VCaP (cell line): ENCODE results near the gene FADS6.

Experiments
- H3K27ac ChIP-seq: fragments of 450-650 bp; 2 replicates; pipeline ENCODE4 v1.5.1; 2017
- TF ChIP-seq, protein P1 (sequence below): fragments of 450-650 bp; conservative IDR thresholded peaks from 2 replicates; pipeline ENCODE4 v1.5.1; 2017; ENCODE audit warnings: mild to moderate bottlenecking, moderate library complexity

The FADS6 gene

DNA sequence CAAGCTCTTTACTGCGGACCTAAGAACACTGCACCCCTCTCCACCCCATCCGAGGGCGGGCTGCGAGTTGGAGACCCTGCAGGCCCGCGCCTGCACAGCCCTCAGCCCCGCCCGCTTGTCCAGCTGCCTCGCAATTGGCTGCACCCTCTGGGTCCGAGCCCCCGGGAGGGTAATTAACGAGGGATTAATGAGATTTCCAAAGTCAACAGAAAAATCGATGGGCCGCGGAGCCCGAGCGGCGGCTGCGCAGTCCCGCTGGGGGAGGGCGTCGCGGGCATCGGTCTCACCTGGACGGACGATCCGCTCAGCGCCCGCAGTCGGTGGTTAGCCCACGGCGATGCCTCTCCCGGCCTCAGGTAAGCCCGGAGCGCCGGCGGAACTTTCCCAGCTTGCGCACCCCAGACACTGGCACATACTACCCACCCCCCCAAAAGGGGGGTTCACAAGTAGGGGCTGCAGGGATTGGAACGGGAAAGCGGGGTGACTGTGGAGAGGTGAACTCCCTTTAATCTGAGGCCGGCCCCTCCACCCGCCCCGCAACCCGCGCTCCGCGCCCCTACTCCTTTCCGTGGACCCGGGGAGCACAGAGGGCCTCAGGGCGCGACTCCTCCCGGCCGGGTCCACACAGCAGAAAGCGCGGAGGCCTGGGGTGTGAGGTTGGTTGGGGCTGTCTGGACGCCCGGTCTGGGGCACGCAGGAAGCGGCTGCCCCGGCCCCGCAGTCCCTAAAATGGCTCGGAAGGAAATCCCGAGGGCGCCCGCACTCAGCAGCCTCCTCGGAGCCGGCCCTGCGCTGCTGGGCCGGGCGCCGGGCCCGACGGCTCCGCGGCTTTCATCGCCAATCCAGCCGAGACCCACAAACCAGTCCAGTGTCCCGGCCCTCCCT, 42.4 kb upstream of the FADS6 start, which contains the start of gene OTOP3:
OTOP3 (plus strand) TSS at position 314 of the 885 bp plus-strand sequence; CDS start at position 338, 24 bp downstream.
- peak within 1 kb of the TSS; percentile 53; the same call in 1 of the 2 replicates for H3K27ac ChIP-seq
- TF ChIP-seq, protein P1, sequence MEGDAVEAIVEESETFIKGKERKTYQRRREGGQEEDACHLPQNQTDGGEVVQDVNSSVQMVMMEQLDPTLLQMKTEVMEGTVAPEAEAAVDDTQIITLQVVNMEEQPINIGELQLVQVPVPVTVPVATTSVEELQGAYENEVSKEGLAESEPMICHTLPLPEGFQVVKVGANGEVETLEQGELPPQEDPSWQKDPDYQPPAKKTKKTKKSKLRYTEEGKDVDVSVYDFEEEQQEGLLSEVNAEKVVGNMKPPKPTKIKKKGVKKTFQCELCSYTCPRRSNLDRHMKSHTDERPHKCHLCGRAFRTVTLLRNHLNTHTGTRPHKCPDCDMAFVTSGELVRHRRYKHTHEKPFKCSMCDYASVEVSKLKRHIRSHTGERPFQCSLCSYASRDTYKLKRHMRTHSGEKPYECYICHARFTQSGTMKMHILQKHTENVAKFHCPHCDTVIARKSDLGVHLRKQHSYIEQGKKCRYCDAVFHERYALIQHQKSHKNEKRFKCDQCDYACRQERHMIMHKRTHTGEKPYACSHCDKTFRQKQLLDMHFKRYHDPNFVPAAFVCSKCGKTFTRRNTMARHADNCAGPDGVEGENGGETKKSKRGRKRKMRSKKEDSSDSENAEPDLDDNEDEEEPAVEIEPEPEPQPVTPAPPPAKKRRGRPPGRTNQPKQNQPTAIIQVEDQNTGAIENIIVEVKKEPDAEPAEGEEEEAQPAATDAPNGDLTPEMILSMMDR = no peak

DNA sequence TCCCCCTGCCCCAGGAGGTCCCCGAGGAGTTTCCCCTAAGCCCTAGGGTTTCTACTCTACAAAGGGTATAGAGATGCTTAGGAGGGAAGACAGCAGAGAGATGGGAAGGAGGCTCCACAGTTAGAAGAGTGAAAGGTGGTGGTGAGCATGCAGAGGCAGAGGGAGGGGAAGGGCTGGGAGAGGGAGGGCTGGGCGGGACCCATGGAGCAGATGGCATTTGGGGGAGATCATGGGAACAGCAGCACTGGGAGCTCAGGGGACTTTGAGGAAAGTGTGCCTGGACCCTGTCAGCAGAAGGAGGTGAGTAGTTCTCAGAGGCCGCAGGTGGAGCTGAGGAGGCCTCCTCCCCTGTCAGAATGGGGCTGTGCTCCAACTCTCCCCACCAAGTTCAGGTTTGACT, 41.6 kb upstream of the FADS6 start:
- TF ChIP-seq, protein P1 = no peak
- H3K27ac ChIP-seq = peak overlapping the region; percentile 53; the same call in 1 of the 2 replicates

DNA sequence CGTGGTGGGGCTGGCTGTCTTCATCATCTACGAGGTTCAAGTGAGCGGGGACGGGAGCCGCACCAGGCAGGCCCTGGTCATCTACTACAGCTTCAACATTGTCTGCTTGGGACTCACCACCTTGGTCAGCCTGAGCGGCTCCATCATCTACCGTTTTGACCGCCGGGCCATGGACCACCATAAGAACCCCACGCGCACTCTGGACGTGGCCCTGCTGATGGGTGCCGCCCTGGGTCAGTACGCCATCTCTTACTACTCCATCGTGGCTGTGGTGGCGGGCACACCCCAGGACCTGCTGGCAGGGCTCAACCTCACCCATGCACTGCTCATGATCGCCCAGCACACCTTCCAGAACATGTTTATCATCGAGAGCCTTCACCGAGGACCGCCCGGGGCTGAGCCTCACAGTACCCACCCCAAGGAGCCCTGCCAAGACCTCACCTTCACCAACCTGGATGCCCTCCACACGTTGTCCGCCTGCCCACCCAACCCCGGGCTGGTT, 37.2 kb upstream of the FADS6 start:
- H3K27ac ChIP-seq = no peak overlapping the region
- TF ChIP-seq, protein P1 = no peak

DNA sequence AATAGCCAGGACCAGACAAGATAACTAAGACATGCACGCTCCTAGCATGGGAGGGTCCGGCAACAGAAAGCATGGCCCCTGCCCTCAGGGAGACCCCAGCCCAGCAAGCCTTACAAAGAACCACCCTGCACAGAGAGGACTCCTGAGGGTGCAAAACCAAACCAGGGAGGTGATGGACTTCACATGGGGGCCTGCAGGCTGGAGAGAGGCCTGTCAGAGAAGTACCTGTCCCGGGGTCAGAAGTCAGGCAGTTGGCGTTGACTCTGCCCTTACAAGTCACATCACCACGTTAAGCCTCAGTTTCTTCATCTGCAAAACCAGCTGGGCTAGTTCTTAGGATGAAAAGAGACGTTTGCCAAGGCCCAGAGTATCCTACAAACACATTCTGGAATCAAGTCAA, 35.4 kb upstream of the FADS6 start:
- TF ChIP-seq, protein P1 = no peak
- no peak overlapping the region for H3K27ac ChIP-seq

DNA sequence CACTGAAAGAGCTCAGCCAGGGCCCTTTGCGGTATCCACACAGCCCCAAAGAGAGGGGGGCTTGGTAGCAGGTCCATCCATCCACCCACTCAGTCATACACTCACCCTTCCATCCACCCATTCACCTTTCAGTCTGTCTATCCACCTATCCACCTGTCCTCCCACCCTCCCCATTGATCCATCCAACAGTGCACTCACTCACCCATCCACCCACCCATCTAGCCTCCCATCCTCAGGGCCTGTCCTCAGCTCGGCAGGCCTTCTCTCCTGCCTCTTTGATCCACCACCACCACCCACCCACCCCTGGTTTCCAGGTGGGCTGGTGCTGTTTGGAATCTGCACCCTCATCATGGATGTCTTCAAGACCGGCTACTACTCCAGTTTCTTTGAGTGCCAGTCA, 31.8 kb upstream of the FADS6 start:
- TF ChIP-seq, protein P1 = no peak

DNA sequence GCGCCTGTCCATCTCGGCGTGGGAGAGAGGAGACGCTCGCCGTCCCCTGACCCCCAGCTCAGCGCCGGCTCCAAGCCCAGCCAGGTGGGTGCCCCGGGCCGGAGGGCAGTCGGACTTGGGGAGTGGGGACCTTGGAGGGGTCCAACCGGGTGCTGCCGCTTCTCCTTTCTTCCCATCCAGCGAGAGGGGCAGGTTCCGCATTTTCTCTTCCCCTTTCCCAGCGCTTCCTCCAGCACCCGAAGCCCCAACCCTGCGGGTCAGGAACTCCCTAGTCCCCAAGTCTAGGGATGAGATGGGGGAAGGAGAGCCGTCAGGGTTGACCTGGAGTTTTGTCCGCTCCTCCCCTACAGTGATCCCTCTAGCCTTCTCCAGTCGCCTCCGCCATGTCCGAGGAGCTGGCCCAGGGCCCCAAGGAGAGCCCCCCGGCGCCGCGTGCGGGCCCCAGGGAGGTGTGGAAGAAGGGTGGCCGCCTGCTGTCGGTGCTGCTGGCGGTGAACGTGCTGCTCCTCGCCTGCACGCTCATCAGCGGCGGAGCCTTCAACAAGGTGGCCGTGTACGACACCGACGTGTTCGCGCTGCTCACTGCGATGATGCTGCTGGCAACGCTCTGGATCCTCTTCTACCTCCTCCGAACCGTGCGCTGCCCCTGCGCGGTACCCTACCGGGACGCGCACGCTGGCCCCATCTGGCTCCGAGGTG, 31.0 kb upstream of the FADS6 start, which contains the start of gene OTOP2:
OTOP2 (plus strand) TSS at position 24 of the 699 bp plus-strand sequence; CDS start at position 384, 360 bp downstream.
- H3K27ac ChIP-seq = no peak within 1 kb of the TSS
- TF ChIP-seq, protein P1 = no peak

More for the DNA sequence above, 31.8 kb upstream of the FADS6 start:
- no peak overlapping the region for H3K27ac ChIP-seq
